T-helper 2 cell treated with Interferon-gamma antibody and Interleukin-4, amounts not matched to agents 5 μg/mL and 100 μg/mL, for 36 hours (primary cell): ENCODE data around the gene CENPB.

Source experiments
- DNase-seq: peaks from one replicate; pipeline ENCODE4 v3.0.0; 2021; ENCODE audit warnings: low spot score
- H3K27ac Mint-ChIP-seq: one replicate; pipeline ENCODE4 v1.8.0; 2021; ENCODE audit warnings: mild to moderate bottlenecking, mixed read lengths
- H3K27me3 Mint-ChIP-seq: one replicate; pipeline ENCODE4 v1.8.0; 2021; ENCODE audit warnings: low read depth, mixed read lengths
- H3K36me3 Mint-ChIP-seq: one replicate; pipeline ENCODE4 v1.8.0; 2021; ENCODE audit warnings: low read depth, mixed read lengths
- H3K4me1 Mint-ChIP-seq: one replicate; pipeline ENCODE4 v1.8.0; 2021; ENCODE audit warnings: low read depth, mixed read lengths
- H3K4me3 Mint-ChIP-seq: one replicate; pipeline ENCODE4 v1.8.0; 2022; ENCODE audit warnings: mild to moderate bottlenecking, moderate library complexity, mixed read lengths
- H3K9me3 Mint-ChIP-seq: one replicate; pipeline ENCODE4 v1.8.0; 2021; ENCODE audit warnings: mixed read lengths

CENPB gene

DNA sequence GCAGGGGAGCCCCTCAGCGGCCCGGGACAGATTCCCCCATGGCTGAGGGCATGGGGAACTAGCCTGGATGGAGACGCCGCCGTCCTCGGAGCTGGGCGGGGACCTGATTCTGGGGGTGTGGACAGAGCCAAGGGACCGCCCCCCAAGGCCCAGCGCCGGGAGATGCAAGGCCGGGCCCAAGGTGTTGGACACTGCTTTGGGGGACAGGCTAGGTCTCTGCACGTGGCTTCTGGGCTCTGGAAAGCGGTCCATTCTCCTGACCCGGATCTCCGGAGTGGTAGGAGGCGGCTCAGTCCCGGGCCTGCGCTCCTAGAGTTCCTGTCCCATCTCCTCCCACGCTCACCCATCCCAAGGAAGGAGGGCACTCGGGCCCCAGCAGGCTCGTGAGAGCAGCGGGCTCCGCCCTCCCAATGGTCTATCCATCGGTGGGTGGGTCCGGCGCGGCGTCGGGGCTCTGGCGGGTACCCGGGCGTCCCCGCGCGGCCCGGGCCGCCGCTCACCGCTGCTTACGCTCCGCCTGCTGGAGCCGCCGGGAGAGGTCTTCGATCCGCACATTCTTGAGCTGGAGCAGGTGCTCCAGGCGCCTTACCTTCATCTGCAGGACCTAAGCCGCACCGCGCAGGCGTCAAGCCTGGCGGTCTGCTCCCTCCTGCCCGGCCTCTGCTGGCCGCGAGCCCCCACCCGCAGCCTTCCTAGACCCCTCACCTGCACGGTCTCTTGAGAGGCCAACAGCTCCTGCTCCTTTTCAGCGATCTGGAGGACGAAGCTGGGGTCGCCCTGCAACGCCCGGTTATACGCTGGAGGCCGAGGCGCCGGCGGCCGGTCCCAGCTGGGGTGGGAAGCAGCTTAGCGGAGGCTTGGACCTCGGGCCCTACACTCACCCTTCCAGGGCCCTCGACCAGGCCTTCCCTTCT is 8.6 kb downstream of the CENPB start:
- Mint-ChIP-seq H3K4me1 (peaks cover 32% of the 10 kb centered on the region), H3K27ac (no peak overlapping the region), H3K27me3 (peaks cover 24% of the 10 kb centered on the region), H3K4me3 (peak overlapping the region; percentile 74), H3K9me3 (no peaks in the 10 kb centered on the region), H3K36me3 (peaks cover 2% of the 10 kb centered on the region)
- DNase-seq = peak; percentile 43

DNA sequence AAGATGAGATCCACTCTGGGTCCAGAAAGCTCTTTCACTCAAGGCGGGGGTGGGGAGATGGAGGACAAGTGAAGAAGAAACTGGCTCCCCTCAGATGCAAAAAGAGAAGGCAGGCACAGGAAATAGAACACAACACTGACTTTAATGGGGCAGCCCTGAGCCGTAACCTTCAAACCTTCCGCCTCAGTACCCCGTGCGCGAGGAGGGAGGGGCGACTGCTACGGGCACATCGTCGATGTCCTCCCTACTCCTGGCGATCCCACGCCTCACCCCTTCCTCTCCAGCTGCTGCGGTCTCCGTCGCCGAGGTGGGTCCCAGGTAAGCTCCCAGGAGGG is 9.2 kb downstream of the CENPB start:
- peaks cover 32% of the 10 kb centered on the region for H3K4me1 Mint-ChIP-seq
- peak overlapping the region; percentile 74 for H3K4me3 Mint-ChIP-seq
- no peaks in the 10 kb centered on the region for H3K9me3 Mint-ChIP-seq
- DNase-seq = no peak
- no peaks in the 10 kb centered on the region for H3K36me3 Mint-ChIP-seq
- H3K27ac Mint-ChIP-seq = no peak overlapping the region
- peaks cover 26% of the 10 kb centered on the region for H3K27me3 Mint-ChIP-seq

DNA sequence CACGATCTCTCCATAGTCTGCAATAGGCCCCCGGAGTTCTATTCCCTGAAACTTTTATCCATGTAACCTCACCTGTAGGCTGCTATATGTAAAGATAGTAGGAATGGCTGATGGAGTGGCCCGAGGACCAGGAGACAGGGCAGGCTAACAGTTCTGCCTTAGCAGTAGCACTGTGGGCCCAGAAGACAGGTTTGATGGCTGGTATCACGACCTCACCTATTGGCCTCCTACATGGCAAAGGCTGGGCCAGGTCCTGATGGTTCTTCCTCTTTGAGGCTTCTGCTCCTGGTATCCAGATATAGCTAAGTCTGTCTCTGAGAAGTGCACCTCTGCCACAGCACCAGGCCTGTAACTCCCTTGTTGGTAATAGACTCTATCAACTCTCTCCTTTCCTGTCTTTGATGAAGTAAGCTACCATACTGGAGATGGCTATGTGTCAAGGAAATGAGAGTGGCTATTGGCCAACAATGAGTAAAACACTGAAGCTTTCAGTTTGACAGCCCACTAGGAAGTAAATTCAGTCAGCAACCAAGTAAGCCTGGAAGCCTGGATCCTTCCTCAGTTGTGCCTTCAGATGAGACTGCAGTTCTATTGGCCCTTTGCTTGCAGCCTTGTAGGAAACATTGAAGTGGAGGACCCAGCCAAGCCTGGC is 11.0 kb downstream of the CENPB start:
- DNase-seq = no peak
- Mint-ChIP-seq H3K27me3 (peaks cover 31% of the 10 kb centered on the region), H3K4me3 (no peak overlapping the region), H3K27ac (no peak overlapping the region), H3K36me3 (no peaks in the 10 kb centered on the region), H3K9me3 (no peaks in the 10 kb centered on the region), H3K4me1 (peaks cover 22% of the 10 kb centered on the region)

DNA sequence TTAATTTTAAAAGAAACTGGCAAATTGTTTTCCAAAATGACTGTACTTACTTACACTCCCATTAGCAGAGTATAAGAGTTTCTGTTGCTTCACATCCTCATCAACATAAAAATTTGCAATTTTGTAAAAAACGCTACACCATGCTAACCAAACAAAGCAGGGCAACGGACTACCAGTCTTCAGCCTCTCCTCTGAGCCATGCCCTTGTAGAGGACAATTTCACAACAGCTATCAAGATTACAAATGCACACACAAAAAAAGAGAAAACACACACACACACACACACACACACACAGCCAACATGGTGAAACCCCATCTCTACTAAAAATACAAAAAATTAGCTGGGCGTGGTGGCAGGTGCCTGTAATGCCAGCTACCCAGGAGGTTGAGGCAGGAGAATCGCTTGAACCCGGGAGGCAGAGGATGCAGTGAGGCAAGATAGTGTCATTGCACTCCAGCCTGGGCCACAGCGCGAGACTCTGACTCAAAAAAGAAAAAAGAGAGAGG is 14.9 kb downstream of the CENPB start:
- H3K4me1 Mint-ChIP-seq = peaks cover 14% of the 10 kb centered on the region
- no peaks in the 10 kb centered on the region for H3K36me3 Mint-ChIP-seq
- no peak for DNase-seq
- H3K9me3 Mint-ChIP-seq = no peaks in the 10 kb centered on the region
- no peak overlapping the region for H3K4me3 Mint-ChIP-seq
- H3K27me3 Mint-ChIP-seq = peaks cover 8% of the 10 kb centered on the region
- H3K27ac Mint-ChIP-seq = no peak overlapping the region

DNA sequence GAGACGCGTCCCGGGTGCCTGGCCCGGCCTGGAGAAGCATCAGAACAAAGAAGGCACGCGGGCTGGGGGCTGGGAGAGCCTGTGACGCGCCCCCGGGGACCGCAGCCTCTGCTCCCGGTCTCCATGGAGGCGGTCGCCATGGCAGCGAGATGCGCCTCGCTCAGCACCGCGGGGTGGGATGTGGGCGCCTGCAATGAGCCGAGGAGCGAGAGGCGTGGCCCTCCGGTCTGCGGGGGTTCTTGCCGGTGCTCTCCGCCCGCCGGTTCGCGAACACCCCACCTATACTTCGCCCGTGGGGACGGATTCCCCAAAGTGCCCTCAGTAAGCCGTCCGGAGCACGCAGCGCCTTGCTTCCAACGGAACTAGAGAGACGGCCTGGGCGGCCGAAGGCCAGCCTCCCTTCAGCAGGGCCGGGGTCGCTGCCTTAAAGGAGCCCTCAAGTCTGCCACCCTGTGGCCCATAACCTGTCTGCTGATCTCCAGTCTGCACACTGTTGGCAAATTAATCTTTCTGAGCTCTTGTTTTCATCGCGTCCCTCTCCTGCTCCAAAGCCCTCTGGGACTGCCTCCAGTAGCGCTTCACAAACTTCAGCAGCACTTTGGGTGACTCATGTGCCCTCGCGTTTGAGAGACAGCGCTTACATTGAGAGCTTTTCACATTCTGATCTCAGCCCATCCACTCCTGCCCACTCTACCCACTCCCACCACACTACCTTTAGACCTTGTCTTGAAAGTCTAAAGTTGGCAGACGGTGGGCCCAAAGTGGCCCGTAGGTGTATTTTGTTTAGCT is 18.0 kb downstream of the CENPB start:
- no peaks in the 10 kb centered on the region for H3K36me3 Mint-ChIP-seq
- peak; percentile 80 for DNase-seq
- H3K27ac Mint-ChIP-seq = peak overlapping the region; percentile 94
- H3K27me3 Mint-ChIP-seq = peaks cover 8% of the 10 kb centered on the region
- H3K4me1 Mint-ChIP-seq = peaks cover 23% of the 10 kb centered on the region
- peak overlapping the region; percentile 89 for H3K4me3 Mint-ChIP-seq
- no peaks in the 10 kb centered on the region for H3K9me3 Mint-ChIP-seq

DNA sequence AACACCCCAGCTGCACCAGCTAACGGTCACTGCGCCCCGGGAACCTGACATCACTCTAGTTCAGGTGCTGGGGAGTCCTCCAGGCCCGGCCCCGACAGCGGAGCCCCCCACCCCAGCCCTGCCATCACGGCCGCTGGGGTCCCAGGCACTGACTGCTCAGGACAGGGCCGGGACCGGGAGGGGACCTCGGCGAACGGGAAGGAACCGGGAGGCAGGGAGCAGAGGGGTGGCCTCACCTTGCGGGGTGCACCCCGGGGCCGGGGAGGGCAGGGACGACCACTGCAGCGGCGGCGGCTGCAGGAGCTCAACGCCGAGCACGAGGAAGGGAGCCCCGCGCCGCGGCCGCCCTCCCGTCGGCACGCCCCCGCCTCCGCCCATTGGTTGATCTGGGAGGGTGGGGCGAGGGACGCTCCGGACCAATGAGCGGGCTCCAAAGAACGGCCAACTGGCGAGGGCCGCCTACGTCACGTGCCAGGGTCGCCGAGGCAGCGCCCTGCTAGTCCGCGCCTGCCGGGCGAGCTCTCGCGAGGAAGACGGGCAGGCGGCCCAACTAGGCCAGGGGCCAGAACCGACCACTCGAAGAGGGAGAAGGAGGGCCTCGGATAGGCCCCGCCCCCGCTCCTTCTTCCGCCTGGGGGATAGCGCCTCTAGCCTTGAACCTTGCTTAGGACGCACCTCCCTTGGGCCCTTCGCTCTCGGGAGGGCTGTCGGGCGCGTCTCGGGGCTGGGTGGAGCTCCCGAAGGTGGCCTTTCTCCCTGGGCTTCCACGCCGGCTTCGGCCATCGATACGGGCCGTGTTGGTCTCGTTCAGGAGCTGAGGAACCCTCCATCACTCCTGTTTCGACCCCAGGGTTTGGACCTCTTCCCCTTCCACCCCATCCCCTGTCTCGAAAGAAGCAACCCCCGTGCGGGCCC is 18.9 kb downstream of the CENPB start, which contains the start of gene ADISSP:
Gene ADISSP, minus strand, starts transcription at position 327 of the 915 bp plus-strand sequence. CDS start 7,653 bp downstream, outside the sequence.
- Mint-ChIP-seq H3K9me3 (no peaks in the 10 kb centered on the region), H3K36me3 (no peaks in the 10 kb centered on the region)

DNA sequence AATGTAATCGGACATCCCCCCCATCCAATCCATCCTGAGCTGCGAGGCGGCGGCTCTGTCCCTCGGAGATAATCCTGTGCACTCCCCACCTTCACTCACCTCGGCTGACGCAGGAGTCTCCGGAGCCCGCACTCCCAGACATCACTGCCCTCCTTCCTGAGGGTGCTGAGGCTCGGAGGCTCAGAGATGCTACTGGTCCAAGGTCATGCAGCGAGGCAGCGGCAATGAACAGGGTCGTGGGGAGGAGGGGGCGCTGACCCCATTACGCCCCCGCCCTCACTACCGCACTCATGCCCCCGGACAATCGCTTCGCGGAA is 19.5 kb downstream of the CENPB start:
- DNase-seq = no peak
- peaks cover 6% of the 10 kb centered on the region for H3K27me3 Mint-ChIP-seq
- H3K4me3 Mint-ChIP-seq = peak overlapping the region; percentile 82
- peaks cover 23% of the 10 kb centered on the region for H3K4me1 Mint-ChIP-seq
- H3K36me3 Mint-ChIP-seq = no peaks in the 10 kb centered on the region
- peak overlapping the region; percentile 13 for H3K27ac Mint-ChIP-seq
- H3K9me3 Mint-ChIP-seq = no peaks in the 10 kb centered on the region

More for the DNA sequence above, 18.9 kb downstream of the CENPB start, which contains the start of gene ADISSP:
- Mint-ChIP-seq H3K27ac (peak within 1 kb of the TSS; percentile 94), H3K4me1 (peaks cover 23% of the 10 kb centered on the region), H3K27me3 (peaks cover 8% of the 10 kb centered on the region), H3K4me3 (peak within 1 kb of the TSS; percentile 89)
- peak; percentile 98 for DNase-seq

DNA sequence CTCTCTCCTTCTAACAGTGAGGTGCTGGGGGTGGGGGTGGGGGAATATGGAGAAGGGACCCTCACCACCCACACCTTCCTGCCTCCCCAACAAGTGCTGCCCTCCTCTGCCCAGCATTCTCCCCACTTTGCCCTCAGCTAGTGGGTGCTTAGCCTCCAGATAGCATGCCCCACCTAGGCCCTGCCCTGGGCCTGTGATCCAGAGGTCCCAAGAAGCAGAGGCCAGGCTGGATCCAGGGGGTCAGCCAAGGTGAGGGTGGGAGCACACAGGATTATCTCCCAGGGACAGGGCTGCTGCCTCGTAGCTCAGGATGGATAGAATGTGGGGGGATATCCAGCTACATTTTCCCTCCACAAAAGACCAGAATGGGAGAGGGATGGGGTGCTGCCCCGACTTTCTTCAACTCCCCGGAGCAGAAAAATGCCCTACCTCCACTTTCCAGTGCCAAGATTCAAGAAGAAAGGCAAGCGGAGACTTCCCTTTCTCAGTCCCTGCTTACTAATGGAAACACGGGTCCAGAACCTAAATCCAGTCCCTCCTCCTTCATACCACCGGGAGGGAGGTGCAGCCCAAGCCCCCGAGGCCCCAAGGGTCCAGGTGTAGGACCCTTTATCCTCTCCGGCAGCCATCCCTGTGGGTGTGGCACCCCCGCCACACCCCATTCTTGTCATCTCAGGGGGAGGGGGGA is 20.0 kb downstream of the CENPB start:
- Mint-ChIP-seq H3K4me1 (peaks cover 23% of the 10 kb centered on the region), H3K4me3 (peak overlapping the region; percentile 82), H3K36me3 (no peaks in the 10 kb centered on the region), H3K27ac (no peak overlapping the region), H3K27me3 (peaks cover 1% of the 10 kb centered on the region), H3K9me3 (no peaks in the 10 kb centered on the region)
- no peak for DNase-seq

DNA sequence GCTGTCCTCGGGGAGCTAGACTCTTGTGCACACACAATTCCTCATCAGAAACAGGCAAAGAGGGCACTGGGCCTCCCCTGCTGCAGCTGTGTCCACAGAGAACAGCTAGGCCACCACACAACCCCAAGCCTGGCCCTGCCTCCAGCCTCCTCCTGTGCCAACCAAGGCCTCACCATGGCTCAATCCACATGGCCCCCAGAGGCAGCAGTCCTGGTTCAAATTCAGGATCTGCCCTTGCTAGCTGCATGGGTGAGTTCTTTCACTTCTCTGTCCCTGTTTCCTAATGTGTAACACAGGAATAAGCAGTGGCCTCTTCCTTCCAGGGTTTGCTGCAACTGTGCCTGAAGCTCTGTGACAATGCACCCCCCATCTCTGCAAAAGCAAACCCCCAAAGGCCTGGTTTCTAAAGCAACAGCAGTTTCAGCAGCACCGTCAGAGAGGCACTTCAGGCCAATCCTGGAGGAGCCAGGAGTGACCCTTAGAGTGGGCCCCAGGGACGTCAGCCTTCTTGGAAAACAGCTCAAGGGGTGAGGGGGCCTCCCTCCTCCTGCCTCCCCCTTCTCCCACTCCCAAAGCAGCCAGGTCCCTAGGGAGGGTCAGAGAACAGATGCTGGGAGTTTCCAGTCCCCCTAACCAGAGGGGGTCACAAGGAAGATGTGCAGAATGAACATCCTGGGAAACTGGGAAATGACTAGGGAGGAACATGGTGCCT is 21.2 kb downstream of the CENPB start:
- H3K9me3 Mint-ChIP-seq = no peaks in the 10 kb centered on the region
- H3K27ac Mint-ChIP-seq = no peak overlapping the region
- H3K4me3 Mint-ChIP-seq = peak overlapping the region; percentile 12
- DNase-seq = no peak
- H3K27me3 Mint-ChIP-seq = no peaks in the 10 kb centered on the region
- H3K4me1 Mint-ChIP-seq = peaks cover 23% of the 10 kb centered on the region
- no peaks in the 10 kb centered on the region for H3K36me3 Mint-ChIP-seq

DNA sequence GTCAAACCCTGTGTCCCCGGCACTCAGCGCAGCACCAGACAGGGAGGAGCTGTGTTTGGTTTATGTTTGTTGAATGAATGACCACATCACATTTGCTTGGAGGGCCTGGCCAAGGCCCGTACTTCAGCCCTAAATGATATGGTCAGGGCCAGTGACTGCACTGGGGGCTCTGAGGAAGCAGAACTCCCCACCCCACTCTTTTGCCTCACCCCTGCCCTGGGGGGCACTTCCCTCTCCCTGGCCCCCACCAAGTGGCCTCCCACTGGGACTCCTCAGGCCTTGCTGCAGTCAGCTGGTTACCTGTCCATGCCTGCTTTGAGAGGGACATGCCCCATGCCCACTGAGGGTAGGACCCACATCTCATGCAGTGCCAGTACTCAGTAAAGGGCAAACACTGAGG is 21.9 kb downstream of the CENPB start:
- Mint-ChIP-seq H3K4me1 (peaks cover 23% of the 10 kb centered on the region), H3K27ac (no peak overlapping the region), H3K27me3 (no peaks in the 10 kb centered on the region), H3K9me3 (no peaks in the 10 kb centered on the region), H3K4me3 (no peak overlapping the region), H3K36me3 (no peaks in the 10 kb centered on the region)
- DNase-seq = no peak

DNA sequence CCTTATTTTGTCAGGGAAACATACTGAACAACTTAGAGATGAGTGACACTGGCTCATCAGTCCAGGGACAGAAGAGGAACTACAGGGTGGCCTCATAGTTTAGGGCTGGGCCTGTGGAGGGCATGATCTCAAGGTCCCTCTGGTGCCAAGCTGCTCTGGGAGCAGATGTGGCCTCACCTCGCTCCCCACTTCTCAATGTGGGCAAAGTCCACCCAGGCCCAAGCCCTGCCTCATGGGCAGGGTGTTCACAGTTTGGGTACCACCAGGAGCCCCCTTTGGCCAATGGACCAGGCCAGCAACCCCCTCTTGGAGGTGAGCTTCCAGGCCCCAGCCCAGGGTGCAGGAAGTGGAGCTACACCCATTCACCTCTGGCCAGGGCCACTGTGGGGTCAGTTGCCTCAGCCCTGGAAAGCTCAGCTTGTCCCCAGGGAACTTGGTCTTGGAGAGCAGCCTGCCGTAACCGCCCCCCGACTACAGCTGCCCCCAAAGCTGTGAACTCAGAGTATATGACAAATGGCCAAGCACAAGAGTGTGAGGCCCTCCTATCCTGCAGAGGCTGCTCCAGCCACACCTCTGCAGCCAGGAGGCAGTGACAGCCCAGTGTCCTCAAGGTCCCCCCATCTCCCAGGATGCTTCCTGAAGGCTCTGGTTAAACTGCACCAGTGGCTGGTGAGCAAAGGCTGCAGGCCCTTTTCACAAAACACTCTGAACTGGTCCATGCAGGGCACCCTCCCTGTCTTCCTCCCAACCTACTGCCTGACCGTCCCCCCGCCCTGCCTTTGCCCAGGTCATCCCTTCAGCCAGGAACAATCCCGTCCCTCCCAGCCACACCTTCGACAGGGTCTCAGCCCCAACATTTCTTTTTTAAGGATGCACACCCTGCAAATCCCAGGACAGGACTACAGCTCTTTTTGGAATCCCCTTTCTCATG is 22.6 kb downstream of the CENPB start:
- DNase-seq = no peak
- H3K27ac Mint-ChIP-seq = no peak overlapping the region
- no peaks in the 10 kb centered on the region for H3K9me3 Mint-ChIP-seq
- no peak overlapping the region for H3K4me3 Mint-ChIP-seq
- peaks cover 20% of the 10 kb centered on the region for H3K4me1 Mint-ChIP-seq
- no peaks in the 10 kb centered on the region for H3K36me3 Mint-ChIP-seq
- no peaks in the 10 kb centered on the region for H3K27me3 Mint-ChIP-seq
